DMS 273 (cell line): ENCODE results near the gene PSKH1.

Experiments used
- DNase-seq: peaks from one replicate; lab custom pipeline; 2025; ENCODE audit not compliant: unreplicated experiment; lab: John Stamatoyannopoulos, UW

Gene PSKH1

DNA sequence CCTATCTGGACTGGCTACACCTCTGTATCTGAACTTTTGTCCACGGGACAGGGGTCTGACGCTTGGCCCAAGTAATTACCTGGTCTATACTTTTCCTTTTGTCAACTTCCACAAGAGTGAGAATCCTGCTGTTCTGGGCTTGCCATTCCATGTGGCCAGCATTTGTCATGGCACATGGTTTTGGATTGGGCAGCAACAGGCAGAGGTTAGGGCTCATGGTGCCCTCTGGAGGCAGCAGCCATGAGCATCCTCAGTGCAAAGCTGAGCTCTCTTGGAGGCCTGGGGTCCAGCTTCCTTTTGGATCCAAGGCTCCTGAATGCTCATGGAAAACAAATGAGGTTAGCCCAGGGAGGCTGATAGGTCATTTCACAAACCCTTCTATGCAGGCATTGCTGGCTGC, 27.7 kb upstream of the PSKH1 start:
- DNase-seq, result peak; percentile 69

DNA sequence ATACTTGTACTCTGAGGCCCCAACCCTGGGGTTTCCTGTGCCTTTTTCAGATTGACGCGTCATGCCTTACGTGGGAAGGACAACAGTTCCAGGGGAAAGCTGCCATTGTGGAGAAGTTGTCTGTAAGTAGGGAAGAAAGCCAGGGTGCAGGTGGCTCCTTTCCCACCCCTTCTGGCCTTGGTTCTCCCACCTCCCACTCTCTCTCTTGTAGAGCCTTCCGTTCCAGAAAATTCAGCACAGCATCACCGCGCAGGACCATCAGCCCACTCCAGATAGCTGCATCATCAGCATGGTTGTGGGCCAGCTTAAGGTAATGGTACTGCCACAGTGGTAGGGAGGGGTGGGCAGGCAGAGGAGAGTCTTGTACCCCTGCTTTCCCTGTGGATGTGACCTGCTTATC, 24.8 kb upstream of the PSKH1 start:
- DNase-seq, result no peak

GRCh38 chr16:67869653-67870052, 23.4 kb upstream of the PSKH1 start:
- no peak for DNase-seq

- DNase-seq, result no peak
These were observed 21.8 kb upstream of the PSKH1 start for GRCh38 chr16:67871256-67871655.

DNA sequence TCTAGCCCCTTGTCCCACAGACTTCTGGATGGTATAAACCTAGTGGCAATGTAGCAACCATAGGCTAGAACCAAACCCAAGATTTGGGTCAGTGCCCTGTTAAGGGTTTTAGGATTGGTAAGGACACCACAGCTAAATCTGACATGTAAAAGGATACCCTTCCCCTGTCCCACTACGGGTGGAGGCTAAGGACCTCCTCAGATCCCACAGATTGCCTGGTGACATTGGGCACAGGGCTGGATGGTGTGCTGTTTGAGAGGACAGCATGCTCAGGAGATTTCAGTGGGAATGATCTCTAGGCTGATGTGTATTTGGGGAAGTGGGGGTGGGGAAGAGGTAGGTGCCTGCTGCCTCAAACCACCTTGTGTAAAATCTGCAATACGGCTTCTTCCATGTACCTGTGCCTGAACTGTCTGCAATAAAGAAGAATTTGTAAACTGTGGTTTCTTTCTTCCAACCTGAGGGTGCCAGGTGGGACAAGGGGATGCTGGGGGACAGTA, 20.9 kb upstream of the PSKH1 start:
- DNase-seq, result no peak

DNA sequence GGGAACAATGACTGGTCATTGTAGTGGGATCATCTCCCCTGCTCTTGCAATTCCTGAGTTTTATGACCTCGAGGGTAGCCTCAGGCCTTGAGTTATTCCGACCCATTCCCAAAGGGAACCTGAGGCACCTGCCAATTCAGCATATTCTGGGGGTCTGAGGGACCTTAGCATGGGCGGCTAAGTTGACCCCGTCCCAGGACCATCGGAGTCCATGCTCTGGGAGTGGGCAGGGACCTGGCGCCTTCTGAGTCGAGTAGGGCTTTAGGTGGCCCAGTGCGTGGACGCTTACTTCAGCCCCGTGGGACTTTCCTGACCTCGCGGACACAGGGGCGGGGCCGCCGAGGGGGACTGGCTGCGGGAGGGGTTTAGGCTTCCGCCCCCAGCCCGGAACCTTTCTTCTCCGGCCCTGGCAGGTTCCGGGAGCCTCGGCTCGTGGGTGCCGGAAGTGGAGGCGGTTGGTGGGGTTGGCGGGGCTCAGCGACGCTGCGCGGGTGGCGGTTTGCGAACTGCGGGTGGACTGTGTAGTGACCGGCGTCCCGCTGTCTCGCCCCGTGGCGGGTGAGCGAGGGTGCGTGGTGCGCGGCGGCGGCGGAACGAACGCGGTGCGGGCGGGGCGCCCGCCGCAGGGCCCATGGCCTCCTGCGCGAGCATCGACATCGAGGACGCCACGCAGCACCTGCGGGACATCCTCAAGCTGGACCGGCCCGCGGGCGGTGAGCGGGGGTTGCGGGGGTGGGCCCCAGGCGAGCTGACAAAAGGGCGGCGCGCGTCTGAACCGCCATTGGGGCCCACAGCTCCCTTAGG, 20.2 kb upstream of the PSKH1 start, which contains the start of gene EDC4:
Gene EDC4, plus strand, starts transcription at position 422 of the 804 bp plus-strand sequence. Its CDS starts 210 bp downstream, at position 632.
- peak; percentile 92 for DNase-seq

DNA sequence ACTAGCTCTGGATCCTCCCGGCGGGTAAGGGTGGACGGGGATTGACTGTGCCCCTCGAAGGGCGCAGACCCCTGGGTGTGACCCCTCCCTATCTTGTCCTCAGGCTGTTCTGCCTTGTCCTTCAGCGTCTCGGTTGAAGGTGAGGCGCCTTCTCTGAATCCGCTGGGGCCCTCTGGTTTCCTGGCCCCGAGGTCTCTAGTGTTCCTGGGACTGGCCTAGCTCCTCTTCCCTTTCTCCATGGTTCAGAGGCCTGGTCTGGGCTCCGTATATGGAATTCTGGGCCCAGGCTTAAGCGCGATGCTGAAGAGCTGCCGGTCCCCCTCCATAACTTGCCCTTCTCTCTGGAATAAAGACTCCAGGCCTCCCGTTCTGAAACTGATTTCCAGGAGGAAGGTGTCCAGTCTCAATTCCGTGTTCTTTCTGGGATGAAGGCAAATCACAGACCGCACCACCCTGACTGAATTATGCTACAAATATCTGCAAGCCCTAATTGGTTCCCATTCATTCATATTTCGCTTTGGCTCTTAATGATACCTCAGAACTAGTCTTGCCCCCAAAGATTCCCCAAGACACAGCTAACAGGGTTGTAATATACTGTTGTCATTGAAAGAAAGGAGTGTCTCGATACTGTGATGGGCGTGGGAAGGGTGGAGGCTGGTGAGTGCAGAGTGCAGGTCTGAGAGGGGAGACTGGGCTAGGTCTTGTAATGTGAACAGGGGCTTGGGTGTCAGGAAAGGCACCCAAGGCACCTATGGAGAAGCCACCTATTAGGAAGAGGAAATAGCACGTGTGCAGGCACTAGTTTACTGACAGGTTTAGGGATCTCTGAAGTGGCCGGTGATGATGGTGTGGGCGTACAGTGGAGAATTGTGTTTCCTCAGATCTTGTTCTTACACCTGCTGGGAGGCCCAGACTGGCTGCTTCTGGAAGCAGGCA, 19.4 kb upstream of the PSKH1 start:
- peak; percentile 55 for DNase-seq

DNA sequence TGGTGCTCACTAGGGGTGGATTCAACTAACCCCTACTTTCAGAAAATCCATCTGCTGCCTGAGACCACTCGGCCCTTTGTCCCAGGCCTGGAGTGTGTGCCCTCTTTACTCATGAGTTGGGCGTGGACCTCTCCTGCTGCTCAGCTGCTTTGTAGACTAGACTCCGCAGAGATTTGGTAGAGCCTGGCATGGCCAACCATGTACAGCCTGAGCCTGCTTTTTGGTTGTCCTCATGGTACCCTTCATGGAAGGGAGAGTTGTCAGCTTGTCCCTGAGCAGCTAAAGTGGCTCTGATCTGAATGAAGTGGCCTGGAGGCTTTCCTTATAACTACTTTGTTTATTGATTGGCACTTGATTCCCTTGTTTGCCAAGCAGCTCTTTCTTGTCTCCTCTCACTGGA, 18.7 kb upstream of the PSKH1 start:
- no peak for DNase-seq

DNA sequence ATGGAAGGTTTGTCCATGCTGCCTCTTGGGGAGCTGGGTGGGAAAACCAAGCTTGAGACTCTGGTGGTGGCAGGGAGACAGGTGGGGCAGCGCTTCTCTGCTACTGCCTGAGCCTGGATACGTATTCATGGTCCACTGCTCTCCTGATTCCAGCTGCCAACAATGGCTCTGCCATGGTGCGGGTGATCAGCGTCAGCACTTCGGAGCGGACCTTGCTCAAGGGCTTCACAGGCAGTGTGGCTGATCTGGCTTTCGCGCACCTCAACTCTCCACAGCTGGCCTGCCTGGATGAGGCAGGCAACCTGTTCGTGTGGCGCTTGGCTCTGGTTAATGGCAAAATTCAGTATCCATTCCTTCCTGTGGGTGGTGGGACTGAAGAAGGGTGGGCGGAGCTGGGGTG, 16.0 kb upstream of the PSKH1 start:
- no peak for DNase-seq

DNA sequence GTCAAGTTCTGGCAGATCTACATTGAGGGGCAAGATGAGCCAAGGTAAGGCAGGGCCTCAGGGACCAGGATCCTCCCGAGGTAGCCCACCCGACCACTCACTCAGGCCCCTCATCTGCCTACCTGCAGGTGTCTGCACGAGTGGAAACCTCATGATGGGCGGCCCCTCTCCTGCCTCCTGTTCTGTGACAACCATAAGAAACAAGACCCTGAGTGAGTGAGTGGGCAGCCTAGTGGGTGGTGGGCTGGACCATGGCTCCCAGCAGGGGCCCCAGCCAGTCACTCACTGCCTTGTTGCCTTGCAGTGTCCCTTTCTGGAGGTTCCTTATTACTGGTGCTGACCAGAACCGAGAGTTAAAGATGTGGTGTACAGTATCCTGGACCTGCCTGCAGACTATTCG, 14.8 kb upstream of the PSKH1 start:
- DNase-seq, result no peak

DNA sequence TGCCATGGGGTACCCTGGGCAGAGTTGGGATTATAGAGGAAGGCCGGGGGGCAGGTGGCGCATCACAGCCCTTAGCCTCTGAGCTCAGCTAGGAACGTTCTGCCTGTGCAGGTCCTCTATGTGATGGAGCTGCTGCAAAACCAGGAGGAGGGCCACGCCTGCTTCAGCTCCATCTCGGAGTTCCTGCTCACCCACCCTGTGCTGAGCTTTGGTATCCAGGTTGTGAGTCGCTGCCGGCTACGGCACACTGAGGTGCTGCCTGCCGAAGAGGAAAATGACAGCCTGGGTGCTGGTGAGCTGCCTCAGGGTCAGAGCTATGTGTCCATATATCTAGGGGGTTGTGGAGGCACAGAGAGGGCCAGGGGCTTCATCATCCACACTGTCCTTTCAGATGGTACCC, 14.2 kb upstream of the PSKH1 start:
- DNase-seq, result no peak

GRCh38 chr16:67879462-67879861, 13.6 kb upstream of the PSKH1 start:
- no peak for DNase-seq

GRCh38 chr16:67879936-67880335, 13.1 kb upstream of the PSKH1 start:
- no peak for DNase-seq

- DNase-seq, result no peak
These were observed 12.5 kb upstream of the PSKH1 start for GRCh38 chr16:67880584-67880983.

DNA sequence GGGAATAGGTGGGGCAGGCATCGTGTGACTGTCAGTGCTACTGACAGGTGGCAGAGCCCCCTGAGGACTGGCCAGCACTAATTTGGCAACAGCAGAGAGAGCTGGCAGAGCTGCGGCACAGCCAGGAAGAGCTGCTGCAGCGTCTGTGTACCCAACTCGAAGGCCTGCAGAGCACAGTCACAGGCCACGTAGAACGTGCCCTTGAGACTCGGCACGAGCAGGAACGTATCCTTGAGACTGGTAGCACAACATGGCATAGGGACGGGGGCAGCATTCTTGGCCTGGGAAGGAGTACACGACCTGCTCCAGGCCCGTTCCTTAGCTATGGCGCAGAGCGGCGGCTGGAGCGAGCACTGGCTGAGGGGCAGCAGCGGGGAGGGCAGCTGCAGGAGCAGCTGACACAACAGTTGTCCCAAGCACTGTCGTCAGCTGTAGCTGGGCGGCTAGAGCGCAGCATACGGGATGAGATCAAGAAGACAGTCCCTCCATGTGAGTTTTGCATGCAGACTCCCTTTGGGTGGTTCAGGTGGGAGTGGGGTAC, 11.4 kb upstream of the PSKH1 start:
- no peak for DNase-seq

DNA sequence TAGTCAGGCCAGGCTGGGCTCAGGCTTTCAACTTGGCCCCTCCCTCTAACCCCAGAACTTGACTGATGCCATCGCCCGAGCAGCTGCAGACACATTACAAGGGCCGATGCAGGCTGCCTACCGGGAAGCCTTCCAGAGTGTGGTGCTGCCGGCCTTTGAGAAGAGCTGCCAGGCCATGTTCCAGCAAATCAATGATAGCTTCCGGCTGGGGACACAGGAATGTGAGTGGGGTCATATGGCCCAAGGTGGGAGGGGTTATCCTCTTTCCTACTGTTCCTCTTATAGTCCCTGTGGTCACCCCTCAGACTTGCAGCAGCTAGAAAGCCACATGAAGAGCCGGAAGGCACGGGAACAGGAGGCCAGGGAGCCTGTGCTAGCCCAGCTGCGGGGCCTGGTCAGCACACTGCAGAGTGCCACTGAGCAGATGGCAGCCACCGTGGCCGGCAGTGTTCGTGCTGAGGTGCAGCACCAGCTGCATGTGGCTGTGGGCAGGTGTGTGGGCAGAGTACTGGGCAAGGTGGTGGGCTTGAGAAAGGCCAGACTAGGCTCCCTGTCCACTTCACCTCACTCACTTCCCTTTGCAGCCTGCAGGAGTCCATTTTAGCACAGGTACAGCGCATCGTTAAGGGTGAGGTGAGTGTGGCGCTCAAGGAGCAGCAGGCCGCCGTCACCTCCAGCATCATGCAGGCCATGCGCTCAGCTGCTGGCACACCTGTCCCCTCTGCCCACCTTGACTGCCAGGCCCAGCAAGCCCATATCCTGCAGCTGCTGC, 10.5 kb upstream of the PSKH1 start:
- peak; percentile 42 for DNase-seq

DNA sequence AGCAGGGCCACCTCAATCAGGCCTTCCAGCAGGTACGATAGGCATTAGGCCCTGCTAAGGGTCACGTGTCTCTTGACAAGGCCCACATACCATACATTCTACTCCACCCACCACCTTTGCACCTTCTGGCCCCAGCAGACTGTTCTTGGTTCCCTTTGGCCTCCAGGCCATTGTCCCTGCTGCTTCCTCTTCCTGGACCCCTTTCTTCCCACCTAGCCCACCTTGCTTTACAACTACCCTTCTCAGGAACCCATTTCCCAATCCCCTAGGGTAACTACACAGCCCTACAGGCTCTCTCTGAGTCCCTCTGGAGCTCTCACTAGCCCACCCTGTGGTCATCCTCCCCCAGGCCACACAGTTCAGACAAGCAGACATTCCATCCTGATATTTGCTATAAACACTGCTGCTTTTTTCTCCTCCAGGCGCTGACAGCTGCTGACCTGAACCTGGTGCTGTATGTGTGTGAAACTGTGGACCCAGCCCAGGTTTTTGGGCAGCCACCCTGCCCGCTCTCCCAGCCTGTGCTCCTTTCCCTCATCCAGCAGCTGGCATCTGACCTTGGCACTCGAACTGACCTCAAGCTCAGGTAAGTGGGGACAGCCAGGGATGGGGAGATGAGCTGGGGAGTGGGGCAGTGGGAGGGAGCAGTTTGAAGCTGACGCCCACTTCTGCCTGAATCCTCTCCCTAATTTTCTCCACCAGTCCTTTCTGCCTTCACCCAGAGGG, 9.7 kb upstream of the PSKH1 start:
- DNase-seq, result no peak

- peak; percentile 77 for DNase-seq
These were observed 9.2 kb upstream of the PSKH1 start for GRCh38 chr16:67883872-67884261.

GRCh38 chr16:67884684-67885083, 8.4 kb upstream of the PSKH1 start, which contains the start of gene NRN1L:
Gene NRN1L (plus strand): TSS chr16:67884885. CDS start chr16:67884904, 19 bp downstream.
- DNase-seq, result peak; percentile 97

DNA sequence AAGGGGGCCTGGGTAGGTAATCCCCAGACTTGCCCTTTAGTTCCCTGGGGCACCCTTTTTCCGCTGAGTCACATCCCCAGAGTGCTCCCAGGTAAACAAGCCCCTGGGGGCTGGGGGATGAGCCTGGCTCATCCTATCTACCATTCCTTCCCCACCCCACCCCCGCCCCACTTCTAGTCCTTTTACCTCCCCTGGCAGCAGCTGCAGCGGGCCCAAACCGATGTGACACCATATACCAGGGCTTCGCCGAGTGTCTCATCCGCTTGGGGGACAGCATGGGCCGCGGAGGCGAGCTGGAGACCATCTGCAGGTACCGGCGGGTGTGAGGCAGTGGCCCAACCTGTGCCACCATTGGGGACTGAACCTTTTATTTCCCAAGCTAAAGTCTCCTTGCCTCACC, 7.5 kb upstream of the PSKH1 start:
- no peak for DNase-seq
